Measurements from ENCODE around the gene SKI.

Gene SKI

DNA sequence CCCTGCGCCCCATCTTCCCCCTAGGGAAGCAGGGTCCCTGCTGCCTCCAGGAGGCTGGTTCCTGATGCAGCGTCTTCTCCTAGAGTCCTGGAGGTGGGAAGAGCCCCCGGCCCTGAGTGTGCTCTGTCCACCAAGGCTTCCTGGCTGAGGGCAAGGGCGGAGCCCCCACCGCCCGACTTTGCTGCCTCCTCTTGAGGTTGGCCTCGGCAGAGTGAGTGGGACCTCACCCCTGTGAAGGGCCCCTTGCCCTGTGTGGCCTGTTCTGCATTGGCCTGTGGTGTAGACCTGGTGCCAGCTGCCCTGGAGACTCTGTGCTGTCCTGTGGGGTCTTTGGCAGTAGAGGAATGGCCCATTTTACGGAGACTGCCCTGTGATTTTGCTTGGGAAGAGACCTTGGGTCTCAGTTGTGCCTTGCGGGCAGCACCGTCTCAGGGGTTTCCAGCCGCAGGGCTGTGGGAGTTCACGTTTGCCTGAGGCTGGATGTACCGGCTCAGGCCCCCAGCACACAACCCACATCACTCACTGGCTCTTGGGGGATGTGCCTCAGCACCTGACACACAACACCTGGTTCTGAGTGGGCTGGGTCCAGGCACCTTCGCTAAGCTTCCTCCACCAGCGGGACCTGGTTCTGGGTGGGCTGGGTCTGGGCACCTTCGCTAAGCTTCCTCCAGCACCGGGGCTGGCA, 73.6 kb downstream of the SKI start:
- in situ Hi-C loops (cut with MboI; ENCODE audit: low sequenced_read_pairs): no loop called here

DNA sequence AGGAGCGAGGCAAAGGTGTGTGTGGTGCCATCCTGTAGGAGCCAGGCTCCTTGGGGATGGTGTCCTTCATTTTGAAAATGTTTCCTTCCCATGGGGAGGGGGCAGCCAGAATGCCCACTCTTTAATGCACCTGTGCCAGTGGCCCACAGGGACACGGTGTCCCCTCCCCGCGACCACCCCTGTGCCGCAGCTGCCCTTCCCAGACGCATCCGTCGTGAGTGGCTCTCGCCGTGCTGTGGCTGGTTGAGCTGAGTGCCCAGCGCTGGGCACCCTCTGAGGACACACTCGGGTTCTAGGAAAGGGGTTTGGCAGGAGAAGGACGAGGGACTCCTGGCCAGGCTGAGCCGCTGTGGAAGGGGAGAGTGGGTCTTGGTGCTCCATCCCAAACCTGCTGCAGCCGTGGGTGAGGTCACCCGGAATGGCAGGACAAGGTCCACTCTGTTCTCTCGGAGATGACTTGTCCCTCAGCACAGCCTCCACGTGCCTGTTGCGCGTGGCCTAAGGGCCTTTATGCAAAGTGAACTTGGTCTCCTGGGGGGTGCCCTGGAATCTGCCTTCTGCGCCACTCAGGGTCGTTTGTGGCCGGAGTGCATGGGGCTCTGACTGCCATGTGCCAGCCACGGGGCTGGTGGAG, 74.3 kb downstream of the SKI start:
- in situ Hi-C loops (cut with MboI; ENCODE audit: low sequenced_read_pairs): no loop called here

DNA sequence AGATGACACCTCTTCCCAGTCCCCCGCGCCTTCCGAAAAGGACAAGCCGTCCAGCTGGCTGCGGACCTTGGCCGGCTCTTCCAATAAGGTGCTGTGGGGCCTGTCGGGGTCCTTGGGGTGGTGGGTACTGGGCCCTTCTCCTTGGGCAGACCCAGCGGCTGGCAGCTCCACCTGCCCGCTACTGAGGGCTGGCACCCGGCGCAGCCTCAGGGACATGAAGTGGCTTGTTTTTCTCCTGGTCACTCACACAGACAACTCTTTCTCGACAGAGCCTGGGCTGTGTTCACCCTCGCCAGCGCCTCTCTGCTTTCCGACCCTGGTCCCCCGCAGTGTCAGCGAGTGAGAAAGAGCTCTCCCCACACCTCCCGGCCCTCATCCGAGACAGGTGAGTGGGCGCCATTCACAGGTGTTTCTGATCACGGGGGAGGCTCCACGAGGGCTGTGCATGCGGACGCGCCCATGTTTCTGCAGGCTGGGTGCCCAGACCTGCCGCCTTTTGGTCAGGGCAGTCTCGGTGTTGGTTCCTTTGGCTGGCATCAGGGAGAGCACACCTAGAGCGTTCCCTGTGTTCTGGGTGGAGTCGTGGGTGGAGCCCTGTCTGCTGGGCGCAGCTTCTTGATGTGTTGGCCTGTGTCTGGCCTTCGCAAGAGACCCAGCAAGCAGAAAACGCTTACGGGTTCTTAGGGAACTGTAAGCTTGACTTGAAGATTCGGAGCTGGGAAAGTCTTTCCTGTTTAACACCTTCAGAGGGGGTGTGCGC, 75.1 kb downstream of the SKI start:
- in situ Hi-C loops (cut with MboI; ENCODE audit: low sequenced_read_pairs): no loop called here

DNA sequence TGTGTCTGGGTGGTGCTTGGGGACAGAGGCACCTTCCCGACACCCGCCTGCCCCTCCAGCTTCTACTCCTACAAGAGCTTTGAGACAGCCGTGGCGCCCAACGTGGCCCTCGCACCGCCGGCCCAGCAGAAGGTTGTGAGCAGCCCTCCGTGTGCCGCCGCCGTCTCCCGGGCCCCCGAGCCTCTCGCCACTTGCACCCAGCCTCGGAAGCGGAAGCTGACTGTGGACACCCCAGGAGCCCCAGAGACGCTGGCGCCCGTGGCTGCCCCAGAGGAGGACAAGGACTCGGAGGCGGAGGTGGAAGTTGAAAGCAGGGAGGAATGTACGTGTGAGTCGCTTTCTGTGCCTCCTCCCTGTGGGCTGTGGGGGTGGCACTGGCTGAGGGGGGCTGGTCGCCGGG, 75.7 kb downstream of the SKI start:
- in situ Hi-C loops (cut with MboI; ENCODE audit: low sequenced_read_pairs): no loop called here

DNA sequence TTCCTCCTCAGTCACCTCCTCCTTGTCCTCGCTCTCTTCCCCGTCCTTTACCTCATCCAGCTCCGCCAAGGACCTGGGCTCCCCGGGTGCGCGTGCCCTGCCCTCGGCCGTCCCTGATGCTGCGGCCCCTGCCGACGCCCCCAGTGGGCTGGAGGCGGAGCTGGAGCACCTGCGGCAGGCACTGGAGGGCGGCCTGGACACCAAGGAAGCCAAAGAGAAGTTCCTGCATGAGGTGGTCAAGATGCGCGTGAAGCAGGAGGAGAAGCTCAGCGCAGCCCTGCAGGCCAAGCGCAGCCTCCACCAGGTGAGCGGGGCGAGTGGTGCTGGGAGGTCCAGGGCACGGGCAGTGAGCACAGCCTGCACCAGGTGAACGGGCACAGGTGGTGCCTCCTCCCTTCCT, 76.2 kb downstream of the SKI start:
- in situ Hi-C loops (cut with MboI; ENCODE audit: low sequenced_read_pairs): no loop called here

DNA sequence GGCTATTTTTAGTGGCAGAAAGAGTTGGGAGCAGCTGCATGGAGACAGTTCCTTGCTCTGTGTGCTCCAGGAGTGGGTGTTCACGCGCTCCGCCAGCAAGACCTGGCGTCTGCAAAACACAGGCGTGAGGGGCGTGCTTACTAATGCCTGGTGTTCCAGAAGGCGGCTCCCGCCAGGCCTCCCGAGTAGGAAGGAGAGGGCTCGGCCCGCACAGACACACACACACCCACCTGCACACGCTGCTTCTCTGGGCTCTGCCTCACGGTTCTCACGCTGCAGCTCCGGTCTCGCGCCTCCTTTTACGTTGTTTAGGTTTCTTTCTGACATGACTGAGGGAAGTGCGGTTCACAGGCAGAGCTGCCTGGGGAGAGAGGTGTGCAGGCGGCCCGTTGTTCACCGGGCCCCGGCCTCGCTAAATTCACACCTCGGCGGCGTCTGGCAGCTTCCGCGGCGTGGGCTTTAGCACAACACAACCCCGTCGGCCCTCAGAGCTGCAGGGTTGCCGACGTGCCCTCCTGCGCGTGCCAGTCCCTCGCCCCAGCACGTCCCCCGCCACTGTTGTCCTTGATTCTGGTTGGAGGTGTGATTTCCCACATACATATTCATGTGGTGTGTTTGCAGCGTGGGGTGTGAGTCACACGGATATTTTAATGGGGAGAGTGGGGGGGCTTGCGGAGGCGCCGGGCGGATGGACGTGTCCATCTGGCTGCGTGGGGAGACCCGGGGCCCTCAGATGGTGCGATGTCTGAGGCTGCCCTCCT, 77.0 kb downstream of the SKI start:
- in situ Hi-C loops (cut with MboI; ENCODE audit: low sequenced_read_pairs): no loop called here

DNA sequence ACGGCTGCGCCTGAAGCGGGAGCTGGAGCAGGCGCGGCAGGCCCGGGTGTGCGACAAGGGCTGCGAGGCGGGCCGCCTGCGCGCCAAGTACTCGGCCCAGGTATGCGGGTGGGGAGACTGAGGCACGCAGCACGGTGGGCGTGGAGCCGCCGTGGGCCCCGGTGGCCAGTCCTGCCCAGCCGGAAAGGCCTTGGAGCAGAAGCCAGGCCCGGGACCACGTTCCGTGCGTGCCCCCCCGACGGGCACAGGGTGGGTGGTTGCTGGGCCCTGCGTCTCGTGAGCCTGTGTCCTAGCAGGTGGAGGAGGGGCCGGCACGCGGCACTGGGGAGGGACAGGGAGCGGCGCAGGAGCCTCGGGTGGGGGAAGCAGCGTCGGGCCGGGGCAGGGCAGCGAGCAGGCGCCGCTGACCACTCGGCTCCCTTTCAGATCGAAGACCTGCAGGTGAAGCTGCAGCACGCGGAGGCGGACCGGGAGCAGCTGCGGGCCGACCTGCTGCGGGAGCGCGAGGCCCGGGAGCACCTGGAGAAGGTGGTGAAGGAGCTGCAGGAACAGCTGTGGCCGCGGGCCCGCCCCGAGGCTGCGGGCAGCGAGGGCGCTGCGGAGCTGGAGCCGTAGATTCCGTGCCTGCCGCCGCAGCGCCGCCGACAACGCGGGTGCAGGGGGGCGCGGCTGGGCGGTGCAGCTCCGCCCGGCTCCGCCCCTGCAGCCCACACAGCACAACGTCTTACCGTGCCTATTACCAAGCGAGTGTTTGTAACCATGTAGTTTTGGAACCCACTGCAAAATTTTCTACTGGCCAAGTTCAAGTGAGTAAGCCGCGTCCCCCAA, 78.2 kb downstream of the SKI start:
- in situ Hi-C loops (cut with MboI; ENCODE audit: low sequenced_read_pairs): no loop called here

DNA sequence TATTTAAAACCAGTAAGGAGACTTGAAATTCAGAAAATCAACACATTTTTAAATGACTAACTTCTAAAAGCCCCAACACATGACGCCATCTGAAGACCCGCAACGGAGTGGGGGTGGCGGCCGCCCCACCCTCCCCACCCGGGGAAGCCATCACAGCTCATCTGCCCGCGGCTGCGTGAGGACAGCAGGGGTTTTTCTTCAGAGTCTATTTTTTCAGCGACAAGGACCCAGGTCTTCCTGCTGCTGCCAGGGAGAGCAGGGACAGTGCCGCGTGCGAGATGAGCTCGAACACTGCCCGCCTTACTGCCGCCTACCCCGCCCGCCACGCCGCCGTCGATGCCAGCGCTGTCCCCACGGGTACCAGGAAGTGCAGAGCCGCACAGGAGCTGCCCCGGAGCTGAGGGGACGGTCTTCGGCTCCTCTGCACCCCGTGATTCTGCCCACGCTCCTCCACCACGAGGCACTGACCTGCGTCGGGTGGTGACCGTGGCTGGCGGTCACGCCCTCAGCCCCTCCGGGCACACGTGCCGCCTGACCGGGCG, 79.0 kb downstream of the SKI start:
- in situ Hi-C loops (cut with MboI; ENCODE audit: low sequenced_read_pairs): no loop called here

DNA sequence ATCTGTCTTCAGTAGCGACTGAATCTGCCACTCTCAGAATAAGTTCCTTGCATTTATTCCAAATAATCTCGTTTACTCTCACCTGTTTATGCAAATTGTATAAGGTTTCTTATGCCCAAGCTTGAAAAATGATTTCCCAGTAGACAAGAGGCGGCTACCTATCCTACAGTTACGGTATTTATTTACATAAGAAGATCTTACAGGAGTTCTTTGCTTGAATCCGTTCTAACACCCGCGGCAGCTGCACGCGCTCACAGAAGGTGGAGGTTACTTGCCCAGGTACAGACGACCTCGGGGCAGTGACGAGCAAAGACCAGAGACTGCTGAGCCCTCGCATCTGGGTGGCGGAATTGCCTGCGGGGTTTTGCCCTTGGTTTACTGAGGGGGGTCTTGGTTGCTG, 79.9 kb downstream of the SKI start:
- in situ Hi-C loops (cut with MboI; ENCODE audit: low sequenced_read_pairs): no loop called here

DNA sequence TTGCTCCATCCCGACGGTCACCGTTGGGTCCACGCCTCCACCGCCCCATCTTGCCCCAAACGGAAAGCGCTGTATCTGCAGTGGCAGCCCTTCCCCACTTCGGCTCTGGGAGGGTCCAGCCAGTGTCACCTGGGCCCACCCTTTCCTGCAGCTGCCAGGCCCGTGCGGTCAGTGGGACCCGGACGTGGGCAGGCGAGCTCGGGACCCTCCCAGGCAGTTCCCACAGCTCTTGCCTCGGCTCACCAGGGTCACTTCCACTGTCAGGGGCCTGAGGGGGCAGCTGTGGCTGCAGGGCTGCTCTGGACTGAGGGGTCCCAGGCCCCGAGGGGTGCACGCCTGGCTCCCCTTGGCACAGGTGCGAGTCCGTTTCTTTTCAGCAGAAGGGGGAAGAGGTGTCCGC, 80.7 kb downstream of the SKI start:
- in situ Hi-C loops (cut with MboI; ENCODE audit: low sequenced_read_pairs): no loop called here

DNA sequence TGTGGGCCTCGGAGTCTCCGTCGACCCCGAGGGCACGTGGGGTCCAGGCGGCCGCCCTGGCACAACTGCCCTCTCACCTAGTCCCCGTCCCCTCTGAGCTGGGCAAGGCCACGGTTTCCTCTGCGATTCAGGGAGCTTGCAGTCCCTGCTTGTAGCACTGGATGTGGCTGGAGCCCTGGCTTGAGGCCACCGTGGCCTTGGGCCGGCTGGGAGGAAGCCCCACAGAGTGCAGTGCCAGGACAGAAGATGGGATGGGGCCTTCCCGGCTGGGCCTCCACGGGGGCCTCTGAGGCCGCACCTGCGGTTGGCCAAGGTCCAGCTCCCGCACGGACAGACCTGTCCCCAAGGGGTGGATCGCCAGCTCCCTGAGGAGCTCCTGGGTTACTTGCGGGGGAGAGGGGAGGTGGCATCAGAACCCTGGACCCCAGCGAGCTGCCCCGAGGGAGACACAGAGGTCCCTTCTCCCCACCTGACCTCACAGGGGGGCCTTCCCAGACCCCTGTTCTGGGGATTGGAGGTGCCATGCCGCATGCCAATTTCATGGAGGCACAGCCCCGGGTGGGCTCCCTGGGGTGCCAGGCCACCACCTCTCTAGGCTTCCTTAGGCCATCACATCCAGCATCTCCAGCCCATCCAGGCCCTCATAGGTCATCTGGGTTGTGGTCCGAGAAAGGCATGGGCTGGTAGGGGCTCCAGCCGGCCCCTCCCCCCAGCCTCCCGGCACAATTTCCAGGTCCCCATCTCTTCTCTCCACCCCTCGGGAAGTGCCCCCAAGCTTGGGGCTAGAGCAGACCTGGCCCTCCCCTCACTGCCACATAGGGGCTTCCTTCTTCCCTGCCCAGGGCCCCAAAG, 82.4 kb downstream of the SKI start:
- in situ Hi-C loops (cut with MboI; ENCODE audit: low sequenced_read_pairs): no loop called here

DNA sequence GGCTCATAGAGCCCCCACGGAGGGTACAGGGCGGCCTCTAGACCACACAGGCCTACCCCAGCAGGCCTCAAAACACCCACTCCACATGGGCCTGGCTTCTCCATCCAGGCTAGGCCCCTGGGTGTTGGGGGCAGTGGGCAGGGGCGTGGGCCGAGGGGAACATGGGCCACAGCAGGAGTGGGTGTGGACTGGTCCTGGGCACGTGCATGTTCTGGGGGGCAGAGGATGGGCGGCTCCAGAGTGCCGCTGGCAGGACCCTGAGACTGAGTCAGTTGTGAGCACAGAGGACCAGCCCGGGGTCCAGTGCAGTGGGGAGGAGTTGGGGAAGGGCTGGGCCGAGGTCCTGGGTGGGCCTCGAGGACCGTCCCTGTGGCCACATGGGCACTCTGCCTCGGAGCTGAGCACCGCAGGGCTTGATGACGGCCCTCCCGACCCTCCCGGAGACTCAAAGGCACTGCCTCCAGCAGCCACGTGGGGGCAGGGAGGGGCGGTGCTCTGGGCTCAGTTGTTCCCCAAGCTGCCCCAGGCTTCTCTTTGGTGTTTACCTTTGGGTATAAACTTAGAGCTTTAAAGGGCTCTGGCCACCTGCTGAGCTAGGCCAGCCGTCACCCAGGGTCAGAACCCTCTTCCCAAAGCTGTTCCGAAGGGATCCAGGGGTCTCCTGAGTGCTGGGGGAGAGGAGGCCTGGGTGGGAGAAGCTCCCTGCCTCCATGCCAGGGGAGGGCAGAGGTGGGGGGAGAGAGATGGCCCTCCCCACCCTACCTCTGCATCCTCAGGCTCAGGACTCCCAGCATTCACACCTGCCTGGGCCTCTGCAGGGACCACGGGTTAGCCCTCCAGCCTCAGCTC, 83.3 kb downstream of the SKI start:
- in situ Hi-C loops (cut with MboI; ENCODE audit: low sequenced_read_pairs): no loop called here

DNA sequence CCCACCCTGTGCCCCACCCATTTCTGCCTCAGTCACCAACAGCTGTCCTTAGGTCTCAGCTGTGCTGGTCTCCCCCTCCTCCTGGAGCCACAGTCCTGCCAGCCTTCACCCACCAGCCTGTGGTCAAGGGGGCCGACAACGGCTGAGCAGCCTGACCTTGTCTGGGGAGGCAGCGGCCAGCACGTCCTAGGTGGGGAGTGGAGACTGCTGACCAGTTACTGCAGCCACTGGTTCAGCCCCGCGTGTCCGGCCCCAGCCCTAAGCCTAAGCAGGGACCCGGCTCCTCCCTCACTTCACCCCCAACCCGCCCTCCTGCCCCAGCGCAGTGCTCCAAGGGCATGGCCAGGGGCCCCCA, 84.0 kb downstream of the SKI start:
- in situ Hi-C loops (cut with MboI; ENCODE audit: low sequenced_read_pairs): no loop called here

DNA sequence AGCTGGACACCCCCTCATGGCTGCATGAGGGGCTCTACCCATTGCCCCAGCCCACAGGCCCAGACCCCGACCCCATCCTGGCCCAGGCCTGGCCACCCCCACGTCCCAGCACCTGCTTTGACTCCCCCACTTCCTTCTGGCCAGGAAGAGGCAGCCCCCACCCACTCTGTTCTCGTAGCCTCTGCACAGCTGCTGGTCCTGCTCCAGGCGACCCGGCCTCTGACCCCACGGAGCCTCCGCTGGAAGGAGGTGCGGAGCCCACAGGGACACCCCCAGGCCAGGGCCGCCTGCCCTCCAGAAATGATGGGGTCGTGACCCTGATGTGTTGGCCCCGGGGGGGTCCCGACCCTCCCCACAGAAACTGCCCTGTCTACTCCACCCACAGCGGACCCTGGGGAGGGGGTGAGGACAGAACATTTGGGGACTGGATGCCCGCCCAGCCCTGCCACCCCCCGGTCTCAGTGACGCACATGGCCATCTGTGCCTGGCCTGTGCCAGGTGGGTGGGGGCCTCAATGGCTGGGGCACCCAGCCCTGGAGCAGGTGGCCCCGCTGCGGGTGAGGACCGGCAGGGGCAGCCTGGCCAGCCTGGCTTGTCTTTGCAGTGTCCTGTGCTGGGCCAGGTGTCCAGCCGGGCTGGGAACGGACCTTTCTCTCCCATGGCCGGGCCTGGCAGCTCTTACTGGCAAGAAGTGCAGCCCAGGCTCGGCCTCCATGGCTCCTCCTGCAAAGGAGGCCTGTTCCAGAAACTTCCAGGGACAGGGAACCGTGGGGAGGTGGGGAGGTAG, 84.6 kb downstream of the SKI start:
- in situ Hi-C loops (cut with MboI; ENCODE audit: low sequenced_read_pairs): no loop called here

DNA sequence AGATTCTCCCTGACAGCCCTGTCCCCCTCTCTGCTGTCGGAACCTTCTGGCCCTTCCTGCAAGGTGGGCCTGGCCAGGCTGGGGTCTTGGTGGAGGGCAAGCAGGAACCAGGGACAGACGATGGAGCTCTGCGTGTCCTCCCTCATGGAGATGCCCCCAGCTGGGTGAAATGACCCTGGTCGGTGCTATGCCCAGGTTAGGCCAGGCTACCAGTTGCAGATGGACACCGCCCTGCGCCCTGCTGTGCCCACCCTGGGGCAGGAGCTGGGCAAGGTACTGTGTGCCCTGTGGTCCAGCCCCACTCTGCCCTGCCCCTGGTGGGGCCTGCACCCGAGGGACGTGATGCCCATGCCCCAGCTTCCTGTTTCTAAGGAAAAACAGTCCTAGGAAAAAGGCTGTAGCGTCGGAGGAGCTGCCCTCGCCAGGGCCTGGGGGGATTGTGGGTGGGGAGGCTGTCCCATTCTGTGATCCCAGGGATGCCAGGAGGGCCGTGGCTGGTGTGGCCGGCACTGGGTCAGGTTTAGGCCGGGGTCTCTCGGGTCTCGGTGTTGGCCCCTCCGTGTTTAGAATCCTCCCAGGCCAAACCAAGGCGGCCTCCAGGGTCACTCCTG, 85.6 kb downstream of the SKI start:
- in situ Hi-C loops (cut with MboI; ENCODE audit: low sequenced_read_pairs): no loop called here

DNA sequence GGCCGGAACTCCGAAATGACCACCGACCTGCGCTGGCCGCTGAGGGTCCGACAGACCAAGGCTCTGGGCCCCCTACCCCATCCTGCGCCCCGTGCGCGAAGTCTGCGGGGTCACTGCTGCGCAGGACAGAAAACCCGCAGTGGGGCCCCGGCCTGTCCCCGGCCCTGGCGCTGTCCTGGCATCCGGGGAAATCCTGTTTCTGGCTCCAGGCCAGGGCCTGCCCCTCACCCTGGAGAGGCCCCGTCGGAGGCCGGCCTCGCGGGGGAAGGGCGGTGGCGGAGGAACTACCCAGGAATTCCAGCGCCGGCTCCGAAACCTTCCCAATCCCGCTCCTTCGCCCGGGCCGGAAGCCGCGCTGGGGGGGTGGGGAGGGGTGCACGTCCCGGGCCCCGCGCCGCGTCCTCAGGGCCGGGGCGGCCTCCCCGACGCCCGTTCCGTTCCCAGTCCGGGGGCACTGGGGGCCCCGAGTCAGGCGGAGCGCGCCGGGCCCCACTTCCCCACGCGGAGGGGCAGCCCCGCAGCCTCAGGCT, 86.2 kb downstream of the SKI start:
- in situ Hi-C loops (cut with MboI; ENCODE audit: low sequenced_read_pairs): no loop called here
